IMR-90 (cell line): Measurements from ENCODE around the gene SLC4A4. TPM values are rescaled to one million over a fixed set of nuclear protein-coding genes. Genes with fewer than 3 reads are reported as not detected.

ENCODE experiments used
- ATAC-seq: fragments of 200-7000 bp; cut with Tn5 transposase; 2 replicates; pipeline ENCODE4 v1.9.1; 2020; ENCODE audit warnings: low read depth, mild to moderate bottlenecking, moderate library complexity
- BruUV-seq: library from RNA; stranded (reverse); fragments of 400-500 nt; replicated peaks from 2 replicates; lab custom pipeline; 2021; lab: Mats Ljungman, UMichigan
- CTCF ChIA-PET: fragments of 300-600 bp; formaldehyde crosslinking; extraction: SDS; loops from one replicate; lab custom pipeline; 2021; ENCODE audit warnings: antibody characterized with exemption; lab: Yijun Ruan, JAX
- POLR2A ChIA-PET: fragments of 300-600 bp; sonication (Branson Sonifier 250); formaldehyde crosslinking; loops from one replicate; lab custom pipeline; 2022; ENCODE audit warnings: antibody characterized with exemption; ENCODE audit not compliant: unreplicated experiment; lab: Charles Lee
- DNase-seq: peaks from one replicate; pipeline ENCODE4 v3.0.0; 2013
- H2AFZ ChIP-seq: replicated peaks from 2 replicates; pipeline ENCODE3; 2013; ENCODE audit warnings: low read length, mild to moderate bottlenecking; ENCODE audit not compliant: poor library complexity
- H2AK5ac ChIP-seq: 2 replicates; pipeline ENCODE4 v1.6.1; 2013; ENCODE audit warnings: low read depth, low read length, inconsistent platforms
- H2AK9ac ChIP-seq: replicated peaks from 2 replicates; pipeline ENCODE3; 2013; ENCODE audit warnings: mild to moderate bottlenecking, low read depth, low read length, moderate library complexity; ENCODE audit not compliant: poor library complexity
- H2BK120ac ChIP-seq: 2 replicates; pipeline ENCODE4 v1.6.1; 2013; ENCODE audit warnings: low read depth, low read length, inconsistent platforms
- H2BK15ac ChIP-seq: 3 replicates; pipeline ENCODE4 v1.6.1; 2013; ENCODE audit warnings: low read depth, low read length, inconsistent platforms
- H2BK20ac ChIP-seq: 2 replicates; pipeline ENCODE4 v1.6.1; 2013; ENCODE audit warnings: low read depth, mild to moderate bottlenecking, inconsistent platforms, low read length, moderate library complexity
- H2BK5ac ChIP-seq: 2 replicates; pipeline ENCODE4 v1.6.1; 2013; ENCODE audit warnings: mild to moderate bottlenecking, low read depth, low read length, inconsistent platforms; ENCODE audit not compliant: poor library complexity, severe bottlenecking
- H3K14ac ChIP-seq: replicated peaks from 2 replicates; pipeline ENCODE4 v1.6.1; 2013; ENCODE audit warnings: low read depth, low read length, inconsistent platforms
- H3K18ac ChIP-seq: 2 replicates; pipeline ENCODE4 v1.6.1; 2013; ENCODE audit warnings: low read depth, low read length, control low read depth
- H3K23ac ChIP-seq: 2 replicates; pipeline ENCODE4 v1.6.1; 2013; ENCODE audit warnings: low read depth, low read length, inconsistent platforms
- H3K27ac ChIP-seq: 2 replicates; pipeline ENCODE4 v1.5.1; 2013; ENCODE audit warnings: mild to moderate bottlenecking, control low read depth, low read length; ENCODE audit not compliant: insufficient read depth
- H3K27me3 ChIP-seq: 2 replicates; pipeline ENCODE4 v1.6.1; 2013; ENCODE audit warnings: low read length; ENCODE audit not compliant: control insufficient read depth, insufficient read depth
- H3K36me3 ChIP-seq: 2 replicates; pipeline ENCODE4 v1.6.1; 2013; ENCODE audit warnings: low read length, mixed read lengths; ENCODE audit not compliant: control insufficient read depth, insufficient read depth
- H3K4ac ChIP-seq: 2 replicates; pipeline ENCODE4 v1.6.1; 2013; ENCODE audit warnings: low read depth, low read length, inconsistent platforms
- H3K4me1 ChIP-seq: 2 replicates; pipeline ENCODE4 v1.6.1; 2013; ENCODE audit warnings: low read length, mixed read lengths; ENCODE audit not compliant: control insufficient read depth, insufficient read depth
- H3K4me2 ChIP-seq: 2 replicates; pipeline ENCODE4 v1.6.1; 2013; ENCODE audit warnings: low read depth, mild to moderate bottlenecking, control low read depth, low read length, moderate library complexity
- H3K4me3 ChIP-seq: 2 replicates; pipeline ENCODE4 v1.5.1; 2013; ENCODE audit warnings: low read depth, mild to moderate bottlenecking, control low read depth, low read length, moderate library complexity; ENCODE audit not compliant: insufficient read depth
- H3K56ac ChIP-seq: 2 replicates; pipeline ENCODE4 v1.6.1; 2013; ENCODE audit warnings: low read length, inconsistent platforms; ENCODE audit not compliant: insufficient read depth; ENCODE audit errors: extremely low read depth
- H3K79me1 ChIP-seq, 2 experiments: 2 replicates each; pipeline ENCODE4 v1.6.1; 2013; ENCODE audit warnings: low read length in 2 of 2, inconsistent platforms in 1 of 2, low read depth in 1 of 2
- H3K9ac ChIP-seq: 2 replicates; pipeline ENCODE4 v1.6.1; 2013; ENCODE audit warnings: low read depth, low read length, control low read depth
- H3K9me1 ChIP-seq: 2 replicates; pipeline ENCODE4 v1.6.1; 2013; ENCODE audit warnings: low read length, inconsistent platforms; ENCODE audit not compliant: insufficient read depth
- H3K9me3 ChIP-seq: 2 replicates; pipeline ENCODE4 v1.6.1; 2013; ENCODE audit warnings: low read length; ENCODE audit not compliant: control insufficient read depth, insufficient read depth
- H4K20me1 ChIP-seq: 2 replicates; pipeline ENCODE4 v1.6.1; 2013; ENCODE audit warnings: low read length, inconsistent platforms; ENCODE audit not compliant: insufficient read depth
- H4K5ac ChIP-seq: 2 replicates; pipeline ENCODE4 v1.6.1; 2013; ENCODE audit warnings: mild to moderate bottlenecking, low read depth, low read length, control low read depth
- H4K8ac ChIP-seq, 2 experiments: 2 replicates each; pipeline ENCODE4 v1.6.1; 2013; ENCODE audit warnings: low read depth in 2 of 2, low read length in 2 of 2, control low read depth in 1 of 2, inconsistent platforms in 1 of 2
- H4K91ac ChIP-seq: 2 replicates; pipeline ENCODE4 v1.6.1; 2013; ENCODE audit warnings: low read depth, low read length, inconsistent platforms; ENCODE audit not compliant: insufficient read depth
- BHLHE40 ChIP-seq: fragments of 150-350 bp; IDR thresholded peaks from 2 replicates; pipeline ENCODE4 v1.6.1; 2016; ENCODE audit warnings: mild to moderate bottlenecking, low read depth, low read length
- CEBPB ChIP-seq: IDR thresholded peaks from 2 replicates; pipeline ENCODE4 v1.6.1; 2012; ENCODE audit warnings: low read depth, low read length, improper control_type of control experiment
- CHD1 ChIP-seq: IDR thresholded peaks from 2 replicates; pipeline ENCODE4 v1.6.1; 2012; ENCODE audit warnings: low read depth, low read length, improper control_type of control experiment
- MAFK ChIP-seq: IDR thresholded peaks from 2 replicates; pipeline ENCODE4 v1.6.1; 2012; ENCODE audit warnings: low read depth, low read length, improper control_type of control experiment
- MAZ ChIP-seq: IDR thresholded peaks from 2 replicates; pipeline ENCODE4 v1.6.1; 2012; ENCODE audit warnings: low read depth, mild to moderate bottlenecking, low read length, improper control_type of control experiment, moderate library complexity, borderline replicate concordance
- MXI1 ChIP-seq: IDR thresholded peaks from 2 replicates; pipeline ENCODE4 v1.6.1; 2012; ENCODE audit warnings: low read depth, mild to moderate bottlenecking, low read length, moderate library complexity, borderline replicate concordance
- NFE2L2 ChIP-seq: fragments of 150-350 bp; IDR thresholded peaks from 2 replicates; pipeline ENCODE4 v1.6.1; 2016; ENCODE audit warnings: low read depth, mild to moderate bottlenecking, low read length
- RAD21 ChIP-seq: IDR thresholded peaks from 2 replicates; pipeline ENCODE4 v1.6.1; 2012; ENCODE audit warnings: low read length, improper control_type of control experiment
- RCOR1 ChIP-seq: IDR thresholded peaks from 2 replicates; pipeline ENCODE4 v1.6.1; 2012; ENCODE audit warnings: mild to moderate bottlenecking, low read length, improper control_type of control experiment; ENCODE audit not compliant: insufficient replicate concordance
- SMC3 ChIP-seq: fragments of 150-350 bp; IDR thresholded peaks from 2 replicates; pipeline ENCODE4 v1.6.1; 2016; ENCODE audit warnings: low read depth, mild to moderate bottlenecking, antibody characterized with exemption, low read length, moderate library complexity
- WGBS, 2 experiments: methylation state at CpG; one replicate each; pipeline versions ENCODE4 v1.1.5 to v1.1.7; 2013; ENCODE audit warnings: missing lambda C conversion rate in 2 of 2; ENCODE audit not compliant: insufficient read length in 1 of 2; ENCODE audit errors: extremely low coverage in 2 of 2; 5-methylcytosine and 5-hydroxymethylcytosine counted together
- dilution Hi-C: fragments of 300-500 bp; cut with HindIII; formaldehyde crosslinking; loops from one replicate; pipeline ENCODE4 v1.14.3; 2018; ENCODE audit warnings: low sequenced_read_pairs; ENCODE audit not compliant: unreplicated experiment
- in situ Hi-C: fragments of 300-500 bp; cut with MboI; formaldehyde crosslinking; loops from 3 replicates; pipeline ENCODE4 v1.14.3; 2019; ENCODE audit warnings: low sequenced_read_pairs, inconsistent platforms, mixed read lengths
- intact Hi-C: fragments of 100-400 bp; cut with micrococcal nuclease; formaldehyde crosslinking; loops from 2 replicates; pipeline ENCODE4 v1.10.0; 2022
- polyA plus RNA-seq, 3 experiments: library from polyadenylated mRNA; depleted of rRNA; stranded (reverse); fragments of >200 nt; gene quantifications; 2 replicates each; pipeline ENCODE4 v1.2.3, GENCODE V29; 2012; ENCODE audit warnings: low replicate concordance in 1 of 3
- total RNA-seq: library from RNA; depleted of rRNA; stranded (reverse); fragments of >200 nt; gene quantifications from 2 replicates; pipeline ENCODE4 v1.2.3, GENCODE V29; 2012
- TF ChIP-seq, protein P1 (sequence below): fragments of 150-350 bp; IDR thresholded peaks from 2 replicates; pipeline ENCODE4 v1.6.1; 2017; ENCODE audit warnings: mild to moderate bottlenecking, antibody characterized with exemption, low read length, low read depth
- TF ChIP-seq, protein P2 (sequence below): fragments of 150-350 bp; IDR thresholded peaks from 2 replicates; pipeline ENCODE4 v1.6.1; 2016; ENCODE audit warnings: low read depth, mild to moderate bottlenecking, low read length, moderate library complexity, borderline replicate concordance

SLC4A4 gene
- total and polyA plus RNA-seq, 2 of the 4 experiments (the other 2 are of a cell fraction): 5.6 to 16.8 TPM

GRCh38 chr4:71360844-71361243 lies 22.0 kb downstream of the SLC4A4 start:
- intact Hi-C loops (no loop called here), dilution Hi-C loops (no loop called here), in situ Hi-C loops (no loop called here)
- no peak for TF ChIP-seq MAZ
- no peak for TF ChIP-seq MXI1
- TF ChIP-seq CEBPB: no peak
- TF ChIP-seq RAD21: no peak
- TF ChIP-seq CHD1: no peak
- no peak for TF ChIP-seq SMC3
- TF ChIP-seq, protein P1, sequence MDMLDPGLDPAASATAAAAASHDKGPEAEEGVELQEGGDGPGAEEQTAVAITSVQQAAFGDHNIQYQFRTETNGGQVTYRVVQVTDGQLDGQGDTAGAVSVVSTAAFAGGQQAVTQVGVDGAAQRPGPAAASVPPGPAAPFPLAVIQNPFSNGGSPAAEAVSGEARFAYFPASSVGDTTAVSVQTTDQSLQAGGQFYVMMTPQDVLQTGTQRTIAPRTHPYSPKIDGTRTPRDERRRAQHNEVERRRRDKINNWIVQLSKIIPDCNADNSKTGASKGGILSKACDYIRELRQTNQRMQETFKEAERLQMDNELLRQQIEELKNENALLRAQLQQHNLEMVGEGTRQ: no peak
- TF ChIP-seq BHLHE40: no peak
- no peak for TF ChIP-seq RCOR1
- no peak for TF ChIP-seq NFE2L2
- TF ChIP-seq, protein P2, sequence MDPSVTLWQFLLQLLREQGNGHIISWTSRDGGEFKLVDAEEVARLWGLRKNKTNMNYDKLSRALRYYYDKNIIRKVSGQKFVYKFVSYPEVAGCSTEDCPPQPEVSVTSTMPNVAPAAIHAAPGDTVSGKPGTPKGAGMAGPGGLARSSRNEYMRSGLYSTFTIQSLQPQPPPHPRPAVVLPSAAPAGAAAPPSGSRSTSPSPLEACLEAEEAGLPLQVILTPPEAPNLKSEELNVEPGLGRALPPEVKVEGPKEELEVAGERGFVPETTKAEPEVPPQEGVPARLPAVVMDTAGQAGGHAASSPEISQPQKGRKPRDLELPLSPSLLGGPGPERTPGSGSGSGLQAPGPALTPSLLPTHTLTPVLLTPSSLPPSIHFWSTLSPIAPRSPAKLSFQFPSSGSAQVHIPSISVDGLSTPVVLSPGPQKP: no peak
- TF ChIP-seq MAFK: no peak
- Histone ChIP-seq H3K79me1 (peaks cover 11 to 14% of the 10 kb centered on the region in 2 experiments), H2AK5ac (no peak overlapping the region), H3K27me3 (no peaks in the 10 kb centered on the region), H2AK9ac (no peak overlapping the region), H2BK20ac (no peak overlapping the region), H2BK5ac (no peak overlapping the region), H3K9ac (no peak overlapping the region), H3K23ac (no peak overlapping the region), H2BK120ac (no peak overlapping the region), H3K4me3 (no peak overlapping the region), H4K8ac (no peak overlapping the region), H3K4ac (no peak overlapping the region), H2AFZ (no peak overlapping the region), H3K4me2 (no peak overlapping the region), H3K56ac (no peak overlapping the region), H3K27ac (no peak overlapping the region), H4K20me1 (no peaks in the 10 kb centered on the region), H3K9me1 (no peaks in the 10 kb centered on the region; the same call in 1 of the 2 replicates), H3K4me1 (no peaks in the 10 kb centered on the region), H3K18ac (no peak overlapping the region), H4K91ac (no peak overlapping the region), H3K14ac (no peak overlapping the region), H3K36me3 (peaks cover 18% of the 10 kb centered on the region), H2BK15ac (no peak overlapping the region), H3K9me3 (no peaks in the 10 kb centered on the region), H4K5ac (no peak overlapping the region)
- ChIA-PET POLR2A (no interaction called here), CTCF (no interaction called here)
- no peak for ATAC-seq
- no TSS peak for BruUV-seq
- WGBS, 2 experiments: 90% methylated on average over 4 of the region's 12 CpGs; no CpG with 5 or more reads in 1 of the 2 experiments
- DNase-seq: no peak
